B cell (primary cell): ENCODE data around the gene MPZL3.

Experiments used
- CTCF ChIP-seq: fragments of 200-600 bp; IDR thresholded peaks from one replicate; pipeline ENCODE4 v1.8.0; 2022; ENCODE audit warnings: antibody characterized with exemption, mild to moderate bottlenecking
- EZH2 ChIP-seq: IDR thresholded peaks from 2 replicates; pipeline ENCODE4 v1.6.1; 2012; ENCODE audit warnings: borderline replicate concordance, low read depth, mild to moderate bottlenecking, moderate library complexity, low read length; ENCODE audit not compliant: insufficient read depth, poor library complexity, severe bottlenecking

GRCh38 chr11:118200497-118200896 lies 51.7 kb downstream of the MPZL3 start:
- TF ChIP-seq CTCF (no peak), EZH2 (no peak)
